OCI-LY3 (cell line): ENCODE measurements around the gene PDPR.
"Not testable (repeated sequence)": the region's sequence is repeated elsewhere in the genome, so short reads cannot be mapped to it uniquely, and the experiment has no call there.

Experiments used
- H2AFZ ChIP-seq: fragments of 200-600, 300-600 bp; shearing (Covaris generic); 2 replicates; pipeline ENCODE4 v1.6.0; 2014; ENCODE audit warnings: antibody characterized with exemption, low read depth, low read length
- H3K27ac ChIP-seq: fragments of 200-600, 300-600 bp; sonication (generic); 2 replicates; pipeline ENCODE4 v1.5.1; 2014; ENCODE audit warnings: mild to moderate bottlenecking, low read length, moderate library complexity, mixed read lengths
- H3K27me3 ChIP-seq: fragments of 200-600, 300-600 bp; sonication (generic); 2 replicates; pipeline ENCODE4 v1.6.1; 2014; ENCODE audit warnings: low read depth, low read length, mixed read lengths
- H3K36me3 ChIP-seq: fragments of 200-600, 300-600 bp; sonication (generic); replicated peaks from 2 replicates; pipeline ENCODE3; 2014; ENCODE audit warnings: low read depth, low read length, mixed read lengths
- H3K4me1 ChIP-seq: fragments of 300-600, 200-600 bp; sonication (generic); 2 replicates; pipeline ENCODE4 v1.6.1; 2014; ENCODE audit warnings: low read length, mixed read lengths
- H3K4me2 ChIP-seq: fragments of 200-600, 300-600 bp; sonication (generic); 2 replicates; pipeline ENCODE4 v1.6.1; 2014; ENCODE audit warnings: low read length, mixed read lengths
- H3K4me3 ChIP-seq: fragments of 300-600, 200-600 bp; sonication (generic); 2 replicates; pipeline ENCODE4 v1.5.1; 2014; ENCODE audit warnings: antibody characterized with exemption, mild to moderate bottlenecking, low read length, moderate library complexity
- H3K79me2 ChIP-seq: fragments of 300-600, 200-600 bp; shearing (Covaris generic); 2 replicates; pipeline ENCODE4 v1.6.1; 2014; ENCODE audit warnings: mild to moderate bottlenecking, low read length, mixed read lengths
- H3K9ac ChIP-seq: fragments of 300-600, 200-600 bp; shearing (Covaris generic); 2 replicates; pipeline ENCODE4 v1.6.0; 2014; ENCODE audit warnings: mild to moderate bottlenecking, low read length, moderate library complexity
- H3K9me3 ChIP-seq: fragments of 200-600, 300-600 bp; shearing (Covaris generic); 2 replicates; pipeline ENCODE4 v1.6.1; 2014; ENCODE audit warnings: low read length, mixed read lengths; ENCODE audit not compliant: insufficient read depth
- H4K20me1 ChIP-seq: fragments of 200-600, 300-600 bp; sonication (generic); 2 replicates; pipeline ENCODE4 v1.6.1; 2016; ENCODE audit warnings: low read length, mixed read lengths; ENCODE audit not compliant: insufficient read depth

The PDPR gene

DNA sequence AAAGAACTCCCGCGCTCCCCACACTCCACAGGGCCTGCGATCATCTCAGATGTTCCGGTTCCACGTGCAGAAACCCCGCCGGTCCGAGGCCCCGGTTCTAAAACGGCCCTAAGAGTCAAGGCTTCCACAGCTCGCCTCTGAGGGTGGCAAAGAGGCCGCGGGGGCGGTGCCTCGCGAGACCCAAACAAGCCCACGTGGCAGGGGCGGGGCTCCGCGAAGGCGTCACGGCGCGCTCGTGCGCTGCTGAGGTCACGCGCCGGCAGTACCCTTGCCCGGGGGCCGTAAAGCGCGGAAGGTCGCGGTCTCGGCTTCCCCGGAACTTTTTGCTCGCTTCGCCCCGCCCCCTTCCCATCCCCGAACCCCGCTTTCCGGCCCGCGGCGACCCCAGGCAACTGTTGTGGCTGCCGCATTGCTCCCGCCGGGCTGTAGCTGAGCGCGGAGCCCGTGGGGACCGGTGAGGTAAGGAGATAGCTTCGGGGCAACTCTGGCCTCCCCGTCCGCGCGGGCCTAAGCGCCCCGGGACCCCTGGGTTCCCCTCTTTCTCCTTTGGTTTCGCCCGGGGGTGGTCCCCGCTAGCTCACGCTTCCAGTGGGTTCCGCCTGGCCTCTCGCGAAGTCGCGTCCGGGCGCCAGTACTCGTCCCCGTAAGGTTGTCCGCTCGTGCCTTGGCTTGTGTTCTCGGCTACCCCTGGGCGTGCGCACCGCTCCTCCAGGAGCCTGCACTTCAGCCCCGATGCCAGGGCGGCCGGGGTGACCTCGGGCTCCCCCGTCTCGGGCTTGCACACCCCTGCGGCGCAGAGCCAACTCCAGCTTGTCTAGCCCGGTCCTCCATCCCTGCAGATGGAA, at the start of gene PDPR:
Gene PDPR (plus strand): TSS at position 351 of the 845 bp plus-strand sequence. CDS start 6,161 bp downstream, outside the sequence.
- H3K9ac ChIP-seq: peak within 1 kb of the TSS; percentile 71
- H3K27me3 ChIP-seq, H3K4me1 ChIP-seq, H3K36me3 ChIP-seq, H4K20me1 ChIP-seq, H3K9me3 ChIP-seq: not testable (repeated sequence)
- peak within 1 kb of the TSS; percentile 71 for H3K4me2 ChIP-seq
- H2AFZ ChIP-seq: peak within 1 kb of the TSS; percentile 74; the same call in 1 of the 2 replicates
- H3K79me2 ChIP-seq: peaks cover 22% of the 10 kb centered on the region
- H3K4me3 ChIP-seq: peak within 1 kb of the TSS; percentile 94
- peak within 1 kb of the TSS; percentile 37; the same call in 1 of the 2 replicates for H3K27ac ChIP-seq

DNA sequence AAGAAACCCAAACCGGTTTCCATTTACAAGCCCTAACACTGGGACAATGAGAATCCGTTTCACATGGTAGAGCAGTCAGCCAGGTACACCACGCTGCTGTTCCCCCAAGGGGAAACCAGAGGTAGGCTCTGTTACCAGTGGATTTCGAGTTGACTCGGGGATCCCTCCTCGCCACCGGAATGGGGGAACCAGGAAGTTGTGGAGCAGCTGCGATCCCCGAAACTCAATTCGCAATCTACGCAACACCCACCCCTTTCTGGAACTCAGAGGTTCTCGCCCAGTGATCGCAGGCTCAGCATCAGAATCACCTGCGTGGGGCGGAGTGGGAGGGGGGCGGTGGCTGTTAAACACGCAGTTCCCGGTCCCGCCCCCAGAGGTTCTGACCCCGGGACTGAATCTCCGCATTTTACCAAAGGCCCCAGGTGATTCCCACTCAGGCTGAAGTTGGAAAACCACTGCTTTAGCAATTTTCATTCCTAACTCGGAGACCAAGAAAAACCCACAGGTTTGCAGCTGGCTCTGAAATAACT, 49.2 kb upstream of the PDPR start:
- not testable (repeated sequence) for H3K4me1 ChIP-seq, H3K36me3 ChIP-seq, H3K79me2 ChIP-seq, H3K9me3 ChIP-seq, H2AFZ ChIP-seq, H4K20me1 ChIP-seq, H3K27me3 ChIP-seq, H3K27ac ChIP-seq
- Histone ChIP-seq H3K4me2 (peak overlapping the region; percentile 60), H3K4me3 (peak overlapping the region; percentile 81), H3K9ac (peak overlapping the region; percentile 66)

DNA sequence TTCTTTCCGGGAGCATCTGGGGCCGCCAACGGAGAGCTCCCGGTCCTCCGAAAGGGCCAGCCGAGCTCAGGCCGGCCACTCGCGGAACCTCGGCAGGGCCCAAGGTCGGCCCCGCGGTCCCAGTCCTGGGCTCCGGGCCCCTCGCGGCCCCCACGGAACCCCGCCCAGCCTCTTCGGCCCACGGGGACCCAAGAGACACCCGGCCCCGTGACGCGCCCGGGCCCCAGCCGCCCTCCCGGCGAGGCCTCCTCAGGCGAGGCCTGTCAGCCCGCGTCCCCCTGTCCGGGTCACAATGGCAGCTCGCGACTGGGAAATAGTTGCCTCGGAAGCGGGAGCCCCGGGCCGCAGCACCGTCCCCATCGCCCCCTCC, 48.8 kb upstream of the PDPR start:
- Histone ChIP-seq H3K4me3 (peak overlapping the region; percentile 81), H3K9ac (peak overlapping the region; percentile 66), H3K4me2 (peak overlapping the region; percentile 60)
- not testable (repeated sequence) for H3K36me3 ChIP-seq, H2AFZ ChIP-seq, H3K4me1 ChIP-seq, H3K27ac ChIP-seq, H4K20me1 ChIP-seq, H3K27me3 ChIP-seq, H3K79me2 ChIP-seq, H3K9me3 ChIP-seq

DNA sequence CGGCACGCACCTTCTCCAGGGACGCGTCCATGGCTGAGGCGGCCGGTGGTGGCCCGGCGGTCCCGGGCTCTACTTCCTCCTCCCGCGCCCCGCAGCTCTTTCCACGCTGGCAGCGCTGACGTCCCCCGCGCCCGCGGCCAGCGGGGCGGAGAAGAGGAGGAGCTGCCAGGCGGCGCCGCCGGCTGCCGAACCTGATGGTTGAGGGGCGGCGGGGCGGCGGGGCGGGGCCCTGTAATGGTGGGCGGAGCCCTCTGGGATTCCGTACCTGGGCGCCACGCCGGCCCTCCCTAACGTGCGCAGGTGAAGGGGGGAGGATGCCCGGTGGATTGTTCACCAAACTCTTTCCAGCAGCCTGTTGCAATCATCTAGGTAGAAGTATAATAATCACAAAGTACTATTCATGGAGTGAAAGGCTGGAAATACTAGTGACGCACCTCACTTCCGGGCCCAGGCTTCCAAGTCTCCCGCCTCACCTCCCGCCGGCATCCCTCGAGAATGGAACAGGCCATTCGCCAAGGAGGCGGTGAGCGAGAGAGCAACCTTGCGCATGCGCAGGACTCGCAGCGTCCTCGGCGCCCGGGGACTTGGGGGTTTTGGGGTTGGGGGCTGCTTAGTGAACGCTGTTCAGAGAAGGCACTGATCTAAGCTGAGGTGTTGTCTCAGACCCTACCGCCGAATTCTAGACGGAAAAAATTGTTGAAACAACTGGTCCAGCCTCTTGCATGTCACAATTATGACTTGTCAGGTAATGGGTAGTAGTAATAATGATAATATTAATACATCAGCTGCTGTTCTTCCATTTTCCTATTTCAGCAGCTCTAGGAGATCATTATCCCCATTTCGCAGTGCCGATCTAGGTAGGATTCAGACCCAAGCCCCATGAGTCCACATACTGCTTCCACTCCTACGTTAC, 48.1 kb upstream of the PDPR start:
- peak overlapping the region; percentile 81; the same call in 1 of the 2 replicates for H2AFZ ChIP-seq
- peak overlapping the region; percentile 60 for H3K4me2 ChIP-seq
- not testable (repeated sequence) for H3K27ac ChIP-seq

GRCh38 chr16:70066751-70067150, 47.4 kb upstream of the PDPR start:
- H3K36me3 ChIP-seq, H3K27me3 ChIP-seq, H2AFZ ChIP-seq, H3K9ac ChIP-seq, H3K4me1 ChIP-seq, H3K79me2 ChIP-seq, H4K20me1 ChIP-seq, H3K9me3 ChIP-seq, H3K27ac ChIP-seq: not testable (repeated sequence)
- H3K4me2 ChIP-seq: peak overlapping the region; percentile 55
- H3K4me3 ChIP-seq: peak overlapping the region; percentile 81; the same call in 1 of the 2 replicates

More for the DNA sequence above, 48.1 kb upstream of the PDPR start:
- not testable (repeated sequence) for H3K4me1 ChIP-seq, H4K20me1 ChIP-seq, H3K36me3 ChIP-seq, H3K79me2 ChIP-seq, H3K27me3 ChIP-seq, H3K9me3 ChIP-seq
- peak overlapping the region; percentile 66 for H3K9ac ChIP-seq
- H3K4me3 ChIP-seq: peak overlapping the region; percentile 81

GRCh38 chr16:70079081-70079480, 35.1 kb upstream of the PDPR start:
- not testable (repeated sequence) for H2AFZ ChIP-seq, H3K4me2 ChIP-seq, H3K4me3 ChIP-seq, H4K20me1 ChIP-seq, H3K9me3 ChIP-seq, H3K9ac ChIP-seq, H3K36me3 ChIP-seq, H3K27me3 ChIP-seq, H3K27ac ChIP-seq, H3K4me1 ChIP-seq, H3K79me2 ChIP-seq

DNA sequence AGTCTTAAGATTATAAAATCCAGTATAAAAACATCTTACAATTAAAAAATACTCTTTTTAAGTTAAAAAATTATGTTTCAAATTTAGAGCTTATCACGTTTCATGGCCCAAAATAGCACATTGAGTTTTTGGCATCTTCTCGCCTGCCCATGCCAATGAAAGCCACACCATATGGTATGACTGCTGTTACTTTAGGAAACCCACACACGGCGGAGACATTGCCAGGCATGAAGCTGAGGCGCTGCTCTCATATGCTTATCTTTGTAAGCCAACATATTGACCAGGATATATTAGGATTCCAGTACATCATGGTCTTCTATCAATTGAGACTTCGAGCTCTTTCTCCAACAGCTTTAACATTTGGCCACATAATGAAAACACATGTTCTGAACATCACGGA, 32.9 kb upstream of the PDPR start:
- H3K9me3 ChIP-seq, H3K4me1 ChIP-seq, H3K79me2 ChIP-seq, H4K20me1 ChIP-seq, H3K4me3 ChIP-seq, H2AFZ ChIP-seq, H3K9ac ChIP-seq, H3K36me3 ChIP-seq, H3K27me3 ChIP-seq, H3K27ac ChIP-seq, H3K4me2 ChIP-seq: not testable (repeated sequence)

GRCh38 chr16:70083931-70084330, 30.2 kb upstream of the PDPR start:
- H3K27me3 ChIP-seq, H3K27ac ChIP-seq, H3K4me1 ChIP-seq, H3K4me2 ChIP-seq, H2AFZ ChIP-seq, H3K79me2 ChIP-seq, H3K36me3 ChIP-seq, H3K4me3 ChIP-seq, H3K9ac ChIP-seq, H3K9me3 ChIP-seq, H4K20me1 ChIP-seq: not testable (repeated sequence)

- not testable (repeated sequence) for H3K9ac ChIP-seq, H3K9me3 ChIP-seq, H2AFZ ChIP-seq, H3K27me3 ChIP-seq, H3K27ac ChIP-seq, H3K79me2 ChIP-seq, H3K4me3 ChIP-seq, H3K4me1 ChIP-seq, H3K4me2 ChIP-seq, H4K20me1 ChIP-seq, H3K36me3 ChIP-seq
Observed at GRCh38 chr16:70088160-70088559, 26.0 kb upstream of the PDPR start.
